ENCODE data around the gene HOXC6. TPM values are rescaled to one million over a fixed set of nuclear protein-coding genes. Genes with fewer than 3 reads are reported as not detected.

HOXC6 gene
- total RNA-seq, 1 donor from 2014 or later: not detected

DNA sequence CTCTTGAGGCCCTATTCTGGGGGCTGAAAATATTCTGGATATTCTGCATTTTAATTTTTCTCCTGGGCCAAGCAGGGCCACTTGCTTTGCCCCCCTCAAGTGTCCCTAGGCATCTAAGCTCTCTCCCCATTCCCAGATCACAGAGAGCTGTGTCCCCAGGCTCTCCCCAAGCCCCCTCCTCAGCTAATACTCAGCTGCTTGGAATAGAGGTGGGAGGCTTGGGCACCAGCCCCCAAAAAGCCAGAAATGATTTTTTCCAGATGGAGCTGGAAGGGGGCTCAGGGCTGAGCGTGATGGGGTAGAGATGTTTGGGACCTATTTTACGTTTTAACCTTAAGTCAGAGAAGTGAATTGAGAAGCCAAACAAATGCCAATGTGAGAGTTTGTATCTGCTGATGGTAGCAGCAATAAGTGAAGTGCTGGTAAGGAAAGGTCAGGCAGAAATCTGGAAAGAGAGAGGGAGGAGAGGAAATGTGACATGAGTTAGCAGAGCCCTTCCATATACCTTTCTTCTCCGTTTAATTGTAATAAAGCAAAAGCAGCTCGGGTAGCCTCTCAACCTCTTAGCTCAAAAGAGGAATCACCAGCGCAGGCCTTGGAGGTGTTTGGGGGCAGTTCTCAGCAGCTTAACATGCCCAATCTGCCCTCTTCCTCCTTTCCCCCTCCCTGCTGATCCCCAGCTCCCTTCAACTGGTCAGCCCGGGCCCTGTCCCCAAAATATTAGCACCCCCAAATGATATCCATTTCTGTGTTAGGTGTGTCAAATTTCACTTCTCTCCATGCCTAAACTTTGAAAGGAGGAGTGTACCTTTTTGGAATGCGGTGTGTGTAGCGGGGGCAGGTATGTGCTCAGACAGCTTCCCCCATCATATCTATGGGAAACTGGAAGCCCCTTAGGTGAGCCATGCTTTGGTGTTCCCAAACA, 5.0 kb upstream of the HOXC6 start:
- TF ChIP-seq, protein P1, sequence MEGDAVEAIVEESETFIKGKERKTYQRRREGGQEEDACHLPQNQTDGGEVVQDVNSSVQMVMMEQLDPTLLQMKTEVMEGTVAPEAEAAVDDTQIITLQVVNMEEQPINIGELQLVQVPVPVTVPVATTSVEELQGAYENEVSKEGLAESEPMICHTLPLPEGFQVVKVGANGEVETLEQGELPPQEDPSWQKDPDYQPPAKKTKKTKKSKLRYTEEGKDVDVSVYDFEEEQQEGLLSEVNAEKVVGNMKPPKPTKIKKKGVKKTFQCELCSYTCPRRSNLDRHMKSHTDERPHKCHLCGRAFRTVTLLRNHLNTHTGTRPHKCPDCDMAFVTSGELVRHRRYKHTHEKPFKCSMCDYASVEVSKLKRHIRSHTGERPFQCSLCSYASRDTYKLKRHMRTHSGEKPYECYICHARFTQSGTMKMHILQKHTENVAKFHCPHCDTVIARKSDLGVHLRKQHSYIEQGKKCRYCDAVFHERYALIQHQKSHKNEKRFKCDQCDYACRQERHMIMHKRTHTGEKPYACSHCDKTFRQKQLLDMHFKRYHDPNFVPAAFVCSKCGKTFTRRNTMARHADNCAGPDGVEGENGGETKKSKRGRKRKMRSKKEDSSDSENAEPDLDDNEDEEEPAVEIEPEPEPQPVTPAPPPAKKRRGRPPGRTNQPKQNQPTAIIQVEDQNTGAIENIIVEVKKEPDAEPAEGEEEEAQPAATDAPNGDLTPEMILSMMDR (IDR thresholded peaks at IDR 0.05): no peak
- TF ChIP-seq POLR2AphosphoS5 (IDR thresholded peaks at IDR 0.05; ENCODE audit: insufficient read depth in 1 of 2, low read depth in 1 of 2) (no peak), POLR2A (IDR thresholded peaks at IDR 0.05) (no peak)
- no peaks in the 10 kb centered on the region for H3K36me3 ChIP-seq
- H3K9me3 ChIP-seq: no peaks in the 10 kb centered on the region
- peaks cover 21% of the 10 kb centered on the region for H3K27me3 ChIP-seq
- DNase-seq (ENCODE audit: extremely low spot score in 2 of 2): no peak
- no peak overlapping the region for H3K27ac ChIP-seq
- H3K4me1 ChIP-seq: peaks cover 13% of the 10 kb centered on the region
- intact Hi-C loops (cut with DNase I): no loop called here
- no peak overlapping the region for H3K4me3 ChIP-seq

DNA sequence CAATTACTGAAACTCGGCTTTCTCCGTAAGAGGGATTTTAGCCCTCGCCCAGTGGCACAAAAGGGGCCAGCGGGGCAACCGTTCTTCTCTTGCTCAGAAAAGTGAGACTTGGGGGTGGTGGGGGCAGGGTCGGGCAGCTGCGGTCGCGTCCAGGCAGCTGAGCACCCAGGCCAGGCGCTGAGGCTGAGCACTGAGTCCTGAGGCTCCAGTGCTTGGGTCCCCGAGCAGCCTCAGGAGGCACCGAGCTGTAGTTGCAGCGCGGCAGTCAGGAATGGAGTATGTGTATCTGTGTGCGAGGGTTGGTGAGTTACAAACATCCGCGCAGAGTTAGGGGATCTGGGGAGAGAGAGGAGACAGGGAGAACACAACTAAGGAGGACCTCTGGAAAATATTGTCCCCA, 4.1 kb upstream of the HOXC6 start:
- no peaks in the 10 kb centered on the region for H3K36me3 ChIP-seq
- no peaks in the 10 kb centered on the region for H3K9me3 ChIP-seq
- H3K4me1 ChIP-seq: peaks cover 10% of the 10 kb centered on the region
- no peak for DNase-seq (ENCODE audit: extremely low spot score in 2 of 2)
- intact Hi-C loops (cut with DNase I): no loop called here
- TF ChIP-seq, protein P1 (IDR thresholded peaks at IDR 0.05): no peak
- TF ChIP-seq POLR2A (IDR thresholded peaks at IDR 0.05): no peak
- no peak for TF ChIP-seq POLR2AphosphoS5 (IDR thresholded peaks at IDR 0.05; ENCODE audit: insufficient read depth in 1 of 2, low read depth in 1 of 2)
- no peak overlapping the region for H3K27ac ChIP-seq
- H3K4me3 ChIP-seq: no peak overlapping the region
- H3K27me3 ChIP-seq: peaks cover 21% of the 10 kb centered on the region

DNA sequence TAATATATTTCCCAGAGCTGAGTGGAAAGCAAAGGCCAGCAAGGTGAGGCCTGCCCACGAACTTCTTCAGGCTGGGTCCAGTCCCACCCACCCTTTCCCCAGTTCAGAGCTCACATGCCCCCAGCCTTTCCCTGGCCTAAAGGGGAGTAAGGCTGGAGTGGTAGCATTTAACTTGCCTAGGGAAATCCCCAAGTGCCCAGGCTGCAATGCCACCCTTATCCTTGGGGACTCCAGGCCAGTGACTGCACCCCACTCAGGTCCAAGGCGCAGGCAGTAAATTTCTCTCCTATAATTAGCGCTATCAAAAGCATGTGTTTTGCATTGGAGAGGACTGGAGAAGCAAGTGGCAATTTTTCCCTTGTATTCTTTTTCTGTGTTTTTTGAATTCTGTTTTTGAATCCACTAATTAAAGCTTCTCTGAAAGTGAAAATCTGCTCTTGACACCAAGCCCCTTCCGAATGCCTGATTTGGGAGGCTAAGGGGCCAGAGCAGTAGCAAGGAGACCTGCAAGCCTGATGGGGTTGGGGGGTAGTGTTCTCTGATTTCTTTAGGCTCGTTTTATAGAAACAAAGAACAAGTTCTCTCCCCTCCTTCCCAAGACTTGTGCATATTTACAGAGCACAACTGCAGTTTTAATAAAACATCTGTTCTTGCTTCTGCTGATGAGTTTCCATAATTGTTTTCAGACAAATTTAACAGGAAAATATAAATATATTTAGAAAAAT, 3.5 kb upstream of the HOXC6 start:
- no peaks in the 10 kb centered on the region for H3K36me3 ChIP-seq
- H3K27ac ChIP-seq: no peak overlapping the region
- intact Hi-C loops (cut with DNase I): no loop called here
- H3K4me3 ChIP-seq: no peak overlapping the region
- peaks cover 6% of the 10 kb centered on the region for H3K4me1 ChIP-seq
- H3K27me3 ChIP-seq: peaks cover 21% of the 10 kb centered on the region
- DNase-seq (ENCODE audit: extremely low spot score in 2 of 2): no peak
- TF ChIP-seq, protein P1 (IDR thresholded peaks at IDR 0.05): no peak
- TF ChIP-seq POLR2A (IDR thresholded peaks at IDR 0.05) (no peak), POLR2AphosphoS5 (IDR thresholded peaks at IDR 0.05; ENCODE audit: insufficient read depth in 1 of 2, low read depth in 1 of 2) (no peak)
- no peaks in the 10 kb centered on the region for H3K9me3 ChIP-seq

DNA sequence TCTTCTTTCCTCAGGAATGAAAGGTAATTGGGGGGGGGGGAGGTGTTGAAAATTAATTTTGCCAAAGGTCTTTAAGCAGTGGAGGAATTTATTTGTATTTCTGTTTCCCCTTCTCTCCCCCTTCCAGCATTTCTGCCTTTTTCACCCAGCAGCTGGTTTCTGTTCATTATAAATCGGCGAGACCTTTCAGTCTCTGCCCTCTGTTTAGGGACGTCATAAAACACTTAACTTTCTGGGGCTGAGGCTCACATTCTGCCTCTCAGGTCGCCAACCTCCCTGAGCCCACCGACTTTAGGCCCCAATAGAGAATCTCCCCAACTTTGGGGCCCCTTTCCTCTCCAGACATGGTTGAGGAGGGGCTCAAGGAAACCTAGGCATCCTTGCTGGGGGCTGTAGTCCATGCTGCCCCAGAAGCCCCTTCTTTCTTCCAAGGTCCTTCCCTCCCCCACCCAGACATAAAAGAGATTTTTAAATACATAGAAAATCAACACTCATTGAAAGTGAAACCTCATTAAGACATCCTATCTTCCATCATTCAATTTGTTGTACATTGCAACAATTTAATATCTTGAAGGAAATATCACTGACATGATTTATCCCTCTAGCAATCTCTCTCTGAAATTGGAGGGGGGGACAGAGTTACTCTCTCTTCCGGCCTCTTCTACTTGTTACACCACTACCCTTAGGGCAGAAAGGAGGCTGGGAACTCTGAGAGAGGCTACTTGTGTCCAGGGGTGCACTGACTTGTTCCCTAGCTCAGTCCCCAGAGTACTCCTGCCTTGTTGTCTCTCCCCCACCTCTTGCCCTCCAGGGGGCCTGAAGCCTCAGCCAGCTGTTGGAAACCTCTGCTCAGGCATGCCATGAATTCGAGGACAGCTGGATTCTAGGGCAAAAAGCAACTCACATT, 2.5 kb upstream of the HOXC6 start:
- Histone ChIP-seq H3K36me3 (no peaks in the 10 kb centered on the region), H3K27me3 (peaks cover 21% of the 10 kb centered on the region), H3K27ac (no peak overlapping the region), H3K4me3 (no peak overlapping the region), H3K9me3 (no peaks in the 10 kb centered on the region), H3K4me1 (peaks cover 11% of the 10 kb centered on the region)
- TF ChIP-seq, protein P1 (IDR thresholded peaks at IDR 0.05): no peak
- no peak for TF ChIP-seq POLR2AphosphoS5 (IDR thresholded peaks at IDR 0.05; ENCODE audit: insufficient read depth in 1 of 2, low read depth in 1 of 2)
- TF ChIP-seq POLR2A (IDR thresholded peaks at IDR 0.05): no peak
- intact Hi-C loops (cut with DNase I): no loop called here
- DNase-seq (ENCODE audit: extremely low spot score in 2 of 2): no peak
